Measurements from ENCODE around the gene ERCC6. TPM values are rescaled to one million over a fixed set of nuclear protein-coding genes. Genes with fewer than 3 reads are reported as not detected.

The ERCC6 gene
- total RNA-seq, 4 donors from 2014 or later, result 27.9 to 50.2 (median 32.5) TPM

DNA sequence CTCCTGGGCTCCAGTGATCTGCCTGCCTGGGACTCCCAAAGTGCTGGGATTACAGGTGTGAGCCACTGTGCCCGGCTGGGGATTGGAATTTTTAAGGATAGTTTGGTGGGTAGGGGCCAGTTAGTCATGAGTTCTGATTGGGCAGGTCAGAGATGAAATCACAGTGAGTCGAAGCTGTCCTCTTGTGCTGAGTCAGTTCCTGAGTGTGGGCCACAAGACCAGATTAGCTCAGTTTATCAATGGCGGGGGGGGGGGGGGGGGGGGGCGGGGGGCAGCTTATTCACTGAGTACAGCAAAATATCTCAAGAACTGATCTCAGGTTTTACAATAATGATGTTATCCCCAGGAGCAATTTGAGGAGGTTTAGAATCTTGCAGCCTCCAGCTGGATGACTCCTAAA, 11.6 kb upstream of the ERCC6 start:
- no peak for DNase-seq
- Histone ChIP-seq H3K27ac (no peak overlapping the region), H3K4me3 (replicated peaks in 1 of 3) (no peak overlapping the region), H3K27me3 (no peaks in the 10 kb centered on the region), H3K9me3 (no peaks in the 10 kb centered on the region), H3K4me1 (no peaks in the 10 kb centered on the region), H3K36me3 (no peaks in the 10 kb centered on the region)
- WGBS, 2 donors, result 36 to 60% methylated on average over 3 to 4 of the region's 4 CpGs
- TF ChIP-seq POLR2A (IDR thresholded peaks at IDR 0.05) (no peak), CTCF (IDR thresholded peaks at IDR 0.05) (no peak)
- intact Hi-C loops (cut with DNase I), result no loop called here

DNA sequence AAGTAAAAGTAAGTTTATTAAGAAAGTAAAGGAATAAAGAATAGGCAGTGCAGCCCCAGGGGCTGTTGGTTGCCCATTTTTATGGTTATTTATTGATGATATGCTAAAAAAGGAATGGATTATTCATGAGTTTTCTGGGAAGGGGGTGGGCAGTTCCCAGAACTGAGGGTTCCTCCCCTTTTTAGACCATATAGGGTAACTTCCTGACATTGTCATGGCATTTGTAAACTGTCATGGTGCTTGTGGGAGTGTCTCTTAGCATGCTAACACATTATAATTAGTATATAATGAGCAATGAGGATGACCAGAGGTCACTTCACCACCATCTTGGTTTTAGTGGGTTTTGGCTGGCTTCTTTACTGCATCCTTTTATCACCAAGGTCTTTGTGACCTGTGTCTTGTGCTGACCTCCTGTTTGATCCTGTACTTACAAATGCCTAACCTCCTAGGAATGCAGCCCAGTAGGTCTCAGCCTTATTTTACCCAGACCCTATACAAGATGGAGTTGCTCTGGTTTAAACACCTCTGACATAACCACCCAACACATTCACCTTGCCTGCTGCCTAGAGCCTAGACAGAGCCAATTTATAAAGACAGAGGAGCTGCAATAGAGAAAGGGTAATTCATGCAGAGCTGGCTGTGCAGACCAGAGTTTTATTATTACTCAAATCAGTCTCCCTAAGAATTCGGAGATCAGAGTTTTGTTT, 10.9 kb upstream of the ERCC6 start:
- intact Hi-C loops (cut with DNase I), result no loop called here
- Histone ChIP-seq H3K4me1 (no peaks in the 10 kb centered on the region), H3K9me3 (no peaks in the 10 kb centered on the region), H3K36me3 (no peaks in the 10 kb centered on the region), H3K27ac (no peak overlapping the region), H3K4me3 (replicated peaks in 1 of 3) (no peak overlapping the region), H3K27me3 (no peaks in the 10 kb centered on the region)
- TF ChIP-seq CTCF (IDR thresholded peaks at IDR 0.05), result no peak
- no peak for TF ChIP-seq POLR2A (IDR thresholded peaks at IDR 0.05)
- 61 to 62% methylated on average over 1 of the region's 1 CpG for WGBS, 2 donors
- DNase-seq, result no peak

DNA sequence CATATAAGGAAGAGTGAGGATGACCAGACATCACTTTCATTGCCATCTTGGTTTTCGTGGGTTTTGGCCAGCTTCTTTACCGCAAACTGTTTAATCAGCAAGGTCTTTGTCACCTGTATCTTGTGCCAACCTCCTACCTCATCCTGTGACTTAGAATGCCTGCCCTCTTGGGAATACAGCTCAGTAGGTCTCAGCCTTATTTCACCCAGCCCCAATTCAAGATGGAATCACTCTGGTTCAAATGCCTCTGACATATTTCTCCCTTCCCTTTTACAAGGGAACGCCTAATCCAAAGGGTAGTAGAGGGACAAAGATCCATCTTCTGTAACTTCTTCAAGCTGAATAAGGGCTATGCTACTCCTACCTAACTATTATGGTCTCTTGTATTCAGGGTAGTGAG, 4.7 kb upstream of the ERCC6 start:
- Histone ChIP-seq H3K27me3 (no peaks in the 10 kb centered on the region), H3K27ac (no peak overlapping the region), H3K9me3 (no peaks in the 10 kb centered on the region), H3K36me3 (no peaks in the 10 kb centered on the region), H3K4me1 (peaks cover 0 to 5% of the 10 kb centered on the region in 2 donors), H3K4me3 (replicated peaks in 1 of 3) (no peak overlapping the region)
- 88 to 92% methylated on average over 3 of the region's 3 CpGs for whole genome bisulfite sequencing, 2 donors
- TF ChIP-seq CTCF (IDR thresholded peaks at IDR 0.05) (no peak), POLR2A (IDR thresholded peaks at IDR 0.05) (no peak)
- DNase-seq, result no peak
- intact Hi-C loops (cut with DNase I), result no loop called here

- no peaks in the 10 kb centered on the region for H3K36me3 ChIP-seq
- H3K4me1 ChIP-seq, result peaks cover 8 to 13% of the 10 kb centered on the region in 2 donors
- H3K4me3 ChIP-seq (replicated peaks in 1 of 3), result no peak overlapping the region
- no peak overlapping the region for H3K27ac ChIP-seq
- H3K27me3 ChIP-seq, result no peaks in the 10 kb centered on the region
- DNase-seq, result no peak
- TF ChIP-seq POLR2A (IDR thresholded peaks at IDR 0.05) (no peak), CTCF (IDR thresholded peaks at IDR 0.05) (no peak)
- no peaks in the 10 kb centered on the region for H3K9me3 ChIP-seq
- 90 to 93% methylated on average over 4 of the region's 4 CpGs for WGBS, 2 donors
- intact Hi-C loops (cut with DNase I), result no loop called here
Measured at GRCh38 chr10:49542353-49542752, 3.4 kb upstream of the ERCC6 start.

- WGBS, 2 donors, result 73 to 78% methylated on average over 6 of the region's 6 CpGs
- Histone ChIP-seq H3K4me3 (replicated peaks in 1 of 3) (no peak overlapping the region), H3K4me1 (peaks cover 8 to 13% of the 10 kb centered on the region in 2 donors), H3K9me3 (no peaks in the 10 kb centered on the region), H3K27me3 (no peaks in the 10 kb centered on the region), H3K27ac (no peak overlapping the region), H3K36me3 (no peaks in the 10 kb centered on the region)
- DNase-seq, result no peak
- intact Hi-C loops (cut with DNase I), result no loop called here
- TF ChIP-seq CTCF (IDR thresholded peaks at IDR 0.05) (no peak), POLR2A (IDR thresholded peaks at IDR 0.05) (no peak)
Measured at GRCh38 chr10:49541762-49542161, 2.8 kb upstream of the ERCC6 start.
